ENCODE data around the gene PCARE. TPM values are rescaled to one million over a fixed set of nuclear protein-coding genes. Genes with fewer than 3 reads are reported as not detected.

The PCARE gene
- polyA plus RNA-seq, 2 donors, result 0.07 to 0.22 TPM

- Histone ChIP-seq H3K4me1 (ENCODE audit: control insufficient read depth in 2 of 2, insufficient read depth in 2 of 2, low read length in 1 of 2) (peaks cover 2 to 6% of the 10 kb centered on the region in 2 donors), H3K9me3 (ENCODE audit: control insufficient read depth in 2 of 2, insufficient read depth in 1 of 2, low read depth in 1 of 2, low read length in 1 of 2) (no peaks in the 10 kb centered on the region), H3K27me3 (ENCODE audit: control insufficient read depth in 1 of 2, insufficient read depth in 2 of 2, low read length in 2 of 2) (no peaks in the 10 kb centered on the region), H3K36me3 (ENCODE audit: control insufficient read depth in 2 of 2, insufficient read depth in 2 of 2, low read length in 1 of 2) (no peaks in the 10 kb centered on the region), H3K4me3 (ENCODE audit: low read depth in 1 of 2, low read length in 2 of 2) (no peak overlapping the region), H3K27ac (ENCODE audit: low read depth in 2 of 2, low read length in 1 of 2) (no peak overlapping the region)
- WGBS, 2 donors, result 73 to 84% methylated on average over 8 of the region's 8 CpGs
Measured at GRCh38 chr2:29050591-29050990, 23.7 kb downstream of the PCARE start.

- H3K4me1 ChIP-seq (ENCODE audit: control insufficient read depth in 2 of 2, insufficient read depth in 2 of 2, low read length in 1 of 2), result peaks cover 0 to 3% of the 10 kb centered on the region in 2 donors
- H3K27me3 ChIP-seq (ENCODE audit: control insufficient read depth in 1 of 2, insufficient read depth in 2 of 2, low read length in 2 of 2), result no peaks in the 10 kb centered on the region
- no peak overlapping the region for H3K4me3 ChIP-seq (ENCODE audit: low read depth in 1 of 2, low read length in 2 of 2)
- WGBS, 2 donors, result 85 to 86% methylated on average over 9 of the region's 9 CpGs
- no peak overlapping the region for H3K27ac ChIP-seq (ENCODE audit: low read depth in 2 of 2, low read length in 1 of 2)
- no peaks in the 10 kb centered on the region for H3K9me3 ChIP-seq (ENCODE audit: control insufficient read depth in 2 of 2, insufficient read depth in 1 of 2, low read depth in 1 of 2, low read length in 1 of 2)
- H3K36me3 ChIP-seq (ENCODE audit: control insufficient read depth in 2 of 2, insufficient read depth in 2 of 2, low read length in 1 of 2), result no peaks in the 10 kb centered on the region
Measured at GRCh38 chr2:29047083-29047845, 27.1 kb downstream of the PCARE start.

- no peak overlapping the region for H3K27ac ChIP-seq (ENCODE audit: low read depth in 2 of 2, low read length in 1 of 2)
- H3K4me3 ChIP-seq (ENCODE audit: low read depth in 1 of 2, low read length in 2 of 2), result no peak overlapping the region
- no peaks in the 10 kb centered on the region for H3K36me3 ChIP-seq (ENCODE audit: control insufficient read depth in 2 of 2, insufficient read depth in 2 of 2, low read length in 1 of 2)
- WGBS, 2 donors, result 94 to 98% methylated on average over 2 of the region's 2 CpGs
- H3K27me3 ChIP-seq (ENCODE audit: control insufficient read depth in 1 of 2, insufficient read depth in 2 of 2, low read length in 2 of 2), result no peaks in the 10 kb centered on the region
- H3K4me1 ChIP-seq (ENCODE audit: control insufficient read depth in 2 of 2, insufficient read depth in 2 of 2, low read length in 1 of 2), result peaks cover 0 to 3% of the 10 kb centered on the region in 2 donors
- H3K9me3 ChIP-seq (ENCODE audit: control insufficient read depth in 2 of 2, insufficient read depth in 1 of 2, low read depth in 1 of 2, low read length in 1 of 2), result no peaks in the 10 kb centered on the region
Measured at GRCh38 chr2:29046321-29046720, 28.0 kb downstream of the PCARE start.

GRCh38 chr2:29044459-29044858, 29.9 kb downstream of the PCARE start:
- H3K4me3 ChIP-seq (ENCODE audit: low read depth in 1 of 2, low read length in 2 of 2), result no peak overlapping the region
- WGBS, 2 donors, result 93 to 95% methylated on average over 4 of the region's 4 CpGs
- H3K4me1 ChIP-seq (ENCODE audit: control insufficient read depth in 2 of 2, insufficient read depth in 2 of 2, low read length in 1 of 2), result peaks cover 0 to 3% of the 10 kb centered on the region in 2 donors
- no peaks in the 10 kb centered on the region for H3K9me3 ChIP-seq (ENCODE audit: control insufficient read depth in 2 of 2, insufficient read depth in 1 of 2, low read depth in 1 of 2, low read length in 1 of 2)
- H3K36me3 ChIP-seq (ENCODE audit: control insufficient read depth in 2 of 2, insufficient read depth in 2 of 2, low read length in 1 of 2), result no peaks in the 10 kb centered on the region
- no peak overlapping the region for H3K27ac ChIP-seq (ENCODE audit: low read depth in 2 of 2, low read length in 1 of 2)
- H3K27me3 ChIP-seq (ENCODE audit: control insufficient read depth in 1 of 2, insufficient read depth in 2 of 2, low read length in 2 of 2), result no peaks in the 10 kb centered on the region

GRCh38 chr2:29042561-29043075, 31.7 kb downstream of the PCARE start:
- 36 to 44% methylated on average over 9 of the region's 9 CpGs for WGBS, 2 donors

GRCh38 chr2:29041161-29041660, 33.1 kb downstream of the PCARE start:
- Histone ChIP-seq H3K36me3 (ENCODE audit: control insufficient read depth in 2 of 2, insufficient read depth in 2 of 2, low read length in 1 of 2) (no peaks in the 10 kb centered on the region), H3K9me3 (ENCODE audit: control insufficient read depth in 2 of 2, insufficient read depth in 1 of 2, low read depth in 1 of 2, low read length in 1 of 2) (no peaks in the 10 kb centered on the region), H3K27me3 (ENCODE audit: control insufficient read depth in 1 of 2, insufficient read depth in 2 of 2, low read length in 2 of 2) (no peaks in the 10 kb centered on the region), H3K4me3 (ENCODE audit: low read depth in 1 of 2, low read length in 2 of 2) (no peak overlapping the region), H3K4me1 (ENCODE audit: control insufficient read depth in 2 of 2, insufficient read depth in 2 of 2, low read length in 1 of 2) (peaks cover 0 to 3% of the 10 kb centered on the region in 2 donors), H3K27ac (ENCODE audit: low read depth in 2 of 2, low read length in 1 of 2) (no peak overlapping the region)
- WGBS, 2 donors, result 96 to 97% methylated on average over 9 of the region's 9 CpGs

More at GRCh38 chr2:29042561-29043075, 31.7 kb downstream of the PCARE start:
- Histone ChIP-seq H3K4me3 (ENCODE audit: low read depth in 1 of 2, low read length in 2 of 2) (no peak overlapping the region), H3K4me1 (ENCODE audit: control insufficient read depth in 2 of 2, insufficient read depth in 2 of 2, low read length in 1 of 2) (peaks cover 0 to 3% of the 10 kb centered on the region in 2 donors), H3K27me3 (ENCODE audit: control insufficient read depth in 1 of 2, insufficient read depth in 2 of 2, low read length in 2 of 2) (no peaks in the 10 kb centered on the region), H3K27ac (ENCODE audit: low read depth in 2 of 2, low read length in 1 of 2) (no peak overlapping the region), H3K9me3 (ENCODE audit: control insufficient read depth in 2 of 2, insufficient read depth in 1 of 2, low read depth in 1 of 2, low read length in 1 of 2) (no peaks in the 10 kb centered on the region), H3K36me3 (ENCODE audit: control insufficient read depth in 2 of 2, insufficient read depth in 2 of 2, low read length in 1 of 2) (no peaks in the 10 kb centered on the region)

GRCh38 chr2:29040552-29040951, 33.8 kb downstream of the PCARE start:
- Histone ChIP-seq H3K27me3 (ENCODE audit: control insufficient read depth in 1 of 2, insufficient read depth in 2 of 2, low read length in 2 of 2) (no peaks in the 10 kb centered on the region), H3K36me3 (ENCODE audit: control insufficient read depth in 2 of 2, insufficient read depth in 2 of 2, low read length in 1 of 2) (no peaks in the 10 kb centered on the region), H3K4me1 (ENCODE audit: control insufficient read depth in 2 of 2, insufficient read depth in 2 of 2, low read length in 1 of 2) (peaks cover 0 to 3% of the 10 kb centered on the region in 2 donors), H3K4me3 (ENCODE audit: low read depth in 1 of 2, low read length in 2 of 2) (no peak overlapping the region), H3K9me3 (ENCODE audit: control insufficient read depth in 2 of 2, insufficient read depth in 1 of 2, low read depth in 1 of 2, low read length in 1 of 2) (no peaks in the 10 kb centered on the region), H3K27ac (ENCODE audit: low read depth in 2 of 2, low read length in 1 of 2) (no peak overlapping the region)
- 76 to 80% methylated on average over 6 of the region's 6 CpGs for WGBS, 2 donors

GRCh38 chr2:29039718-29040480, 34.4 kb downstream of the PCARE start:
- whole genome bisulfite sequencing, 2 donors, result 72% methylated on average over 4 of the region's 4 CpGs
- H3K4me3 ChIP-seq (ENCODE audit: low read depth in 1 of 2, low read length in 2 of 2), result no peak overlapping the region
- H3K4me1 ChIP-seq (ENCODE audit: control insufficient read depth in 2 of 2, insufficient read depth in 2 of 2, low read length in 1 of 2), result peaks cover 0 to 3% of the 10 kb centered on the region in 2 donors
- H3K36me3 ChIP-seq (ENCODE audit: control insufficient read depth in 2 of 2, insufficient read depth in 2 of 2, low read length in 1 of 2), result no peaks in the 10 kb centered on the region
- H3K27ac ChIP-seq (ENCODE audit: low read depth in 2 of 2, low read length in 1 of 2), result no peak overlapping the region
- no peaks in the 10 kb centered on the region for H3K27me3 ChIP-seq (ENCODE audit: control insufficient read depth in 1 of 2, insufficient read depth in 2 of 2, low read length in 2 of 2)
- H3K9me3 ChIP-seq (ENCODE audit: control insufficient read depth in 2 of 2, insufficient read depth in 1 of 2, low read depth in 1 of 2, low read length in 1 of 2), result no peaks in the 10 kb centered on the region

GRCh38 chr2:29035016-29035745, 39.1 kb downstream of the PCARE start:
- Histone ChIP-seq H3K4me3 (ENCODE audit: low read depth in 1 of 2, low read length in 2 of 2) (no peak overlapping the region), H3K9me3 (ENCODE audit: control insufficient read depth in 2 of 2, insufficient read depth in 1 of 2, low read depth in 1 of 2, low read length in 1 of 2) (no peaks in the 10 kb centered on the region), H3K4me1 (ENCODE audit: control insufficient read depth in 2 of 2, insufficient read depth in 2 of 2, low read length in 1 of 2) (no peaks in the 10 kb centered on the region), H3K27me3 (ENCODE audit: control insufficient read depth in 1 of 2, insufficient read depth in 2 of 2, low read length in 2 of 2) (no peaks in the 10 kb centered on the region), H3K36me3 (ENCODE audit: control insufficient read depth in 2 of 2, insufficient read depth in 2 of 2, low read length in 1 of 2) (no peaks in the 10 kb centered on the region), H3K27ac (ENCODE audit: low read depth in 2 of 2, low read length in 1 of 2) (no peak overlapping the region)
- 94 to 95% methylated on average over 17 of the region's 17 CpGs for WGBS, 2 donors

Measured in esophagus (tissue), 2 donors.